GM23338 (cell line): ENCODE data around the gene NCR3LG1. TPM values are rescaled to one million over a fixed set of nuclear protein-coding genes. Genes with fewer than 3 reads are reported as not detected.

ENCODE experiments used
- ATAC-seq: fragments of 200-7000 bp; cut with Tn5 transposase; 3 replicates; pipeline ENCODE4 v1.9.1; 2020
- DNase-seq: peaks from one replicate; pipeline ENCODE4 v3.0.0-alpha.2; 2015; ENCODE audit warnings: low spot score
- H2AFZ ChIP-seq: fragments of 200-600 bp; sonication (generic); 2 replicates; pipeline ENCODE4 v1.8.0; 2016; ENCODE audit warnings: antibody characterized with exemption, mild to moderate bottlenecking, moderate library complexity
- H3F3A ChIP-seq: fragments of 200-600 bp; sonication (generic); replicated peaks from 2 replicates; pipeline ENCODE4 v1.8.0; 2017; ENCODE audit warnings: antibody characterized with exemption, mixed run types, low read depth
- H3K27ac ChIP-seq: fragments of 200-600 bp; sonication (generic); 2 replicates; pipeline ENCODE4 v1.6.1; 2016; ENCODE audit warnings: low read depth
- H3K27me3 ChIP-seq: fragments of 200-600 bp; sonication (generic); 2 replicates; pipeline ENCODE4 v1.8.0; 2016; ENCODE audit warnings: mild to moderate bottlenecking, mixed run types, moderate library complexity; ENCODE audit not compliant: insufficient read depth
- H3K36me3 ChIP-seq: fragments of 200-600 bp; sonication (generic); 2 replicates; pipeline ENCODE4 v1.8.0; 2016; ENCODE audit warnings: mild to moderate bottlenecking; ENCODE audit not compliant: insufficient read depth
- H3K4me1 ChIP-seq: fragments of 200-600 bp; sonication (generic); 2 replicates; pipeline ENCODE4 v1.8.0; 2016; ENCODE audit warnings: mild to moderate bottlenecking, moderate library complexity; ENCODE audit not compliant: insufficient read depth
- H3K4me2 ChIP-seq: fragments of 200-600 bp; sonication (generic); 2 replicates; pipeline ENCODE4 v1.7.1; 2017; ENCODE audit warnings: mixed run types
- H3K4me3 ChIP-seq: fragments of 200-600 bp; sonication (generic); 2 replicates; pipeline ENCODE4 v1.6.1; 2016; ENCODE audit warnings: mixed run types
- H3K79me2 ChIP-seq: fragments of 200-600 bp; sonication (generic); replicated peaks from 2 replicates; pipeline ENCODE4 v1.8.0; 2017; ENCODE audit warnings: mild to moderate bottlenecking; ENCODE audit not compliant: insufficient read depth
- H3K9me2 ChIP-seq: fragments of 200-600 bp; sonication (generic); 2 replicates; pipeline ENCODE4 v1.8.0; 2017; ENCODE audit not compliant: insufficient read depth
- H4K20me1 ChIP-seq: fragments of 200-600 bp; sonication (generic); replicated peaks from 2 replicates; pipeline ENCODE4 v1.8.0; 2017; ENCODE audit warnings: mild to moderate bottlenecking; ENCODE audit not compliant: insufficient read depth
- H3K27ac Mint-ChIP-seq: 2 replicates; pipeline ENCODE4 v1.8.0; 2020; ENCODE audit warnings: inconsistent platforms, mild to moderate bottlenecking, moderate library complexity, mixed read lengths
- H3K27me3 Mint-ChIP-seq: 3 replicates; pipeline ENCODE4 v1.8.0; 2022; ENCODE audit warnings: low read depth, mild to moderate bottlenecking, moderate library complexity, mixed read lengths, inconsistent platforms; ENCODE audit not compliant: insufficient read depth, poor library complexity
- H3K36me3 Mint-ChIP-seq: 3 replicates; pipeline ENCODE4 v1.8.0; 2021; ENCODE audit warnings: low read depth, mild to moderate bottlenecking, inconsistent platforms, moderate library complexity, mixed read lengths
- H3K4me1 Mint-ChIP-seq: 3 replicates; pipeline ENCODE4 v1.8.0; 2020; ENCODE audit warnings: mild to moderate bottlenecking, inconsistent platforms, mixed read lengths
- H3K4me3 Mint-ChIP-seq: 3 replicates; pipeline ENCODE4 v1.8.0; 2021; ENCODE audit warnings: moderate library complexity, mild to moderate bottlenecking, inconsistent platforms, mixed read lengths
- H3K9me3 Mint-ChIP-seq: 3 replicates; pipeline ENCODE4 v1.8.0; 2020; ENCODE audit warnings: moderate library complexity, mild to moderate bottlenecking, inconsistent platforms, mixed read lengths
- CREB1 ChIP-seq: fragments of 250-450 bp; sonication (Bioruptor Pico); IDR thresholded peaks from 2 replicates; pipeline ENCODE4 v1.5.0; 2020; ENCODE audit warnings: low read depth, mild to moderate bottlenecking, moderate library complexity
- EZH2 ChIP-seq: fragments of 200-600 bp; sonication (generic); IDR thresholded peaks from one replicate; pipeline ENCODE4 v1.8.0; 2017; ENCODE audit warnings: antibody characterized with exemption, mild to moderate bottlenecking, low read depth; ENCODE audit not compliant: unreplicated experiment
- EZH2phosphoT487 ChIP-seq: fragments of 200-600 bp; sonication (generic); IDR thresholded peaks from one replicate; pipeline ENCODE4 v1.8.1; 2018; ENCODE audit warnings: antibody characterized with exemption; ENCODE audit not compliant: unreplicated experiment
- JUNB ChIP-seq: IDR thresholded peaks from one replicate; pipeline ENCODE4 v1.6.1; 2016; ENCODE audit warnings: antibody characterized with exemption; ENCODE audit not compliant: unreplicated experiment
- NANOG ChIP-seq: IDR thresholded peaks from 2 replicates; pipeline ENCODE4 v1.6.1; 2016; ENCODE audit warnings: antibody characterized with exemption, borderline replicate concordance
- POLR2AphosphoS5 ChIP-seq: IDR thresholded peaks from 2 replicates; pipeline ENCODE4 v1.6.1; 2016; ENCODE audit warnings: antibody characterized with exemption, low read depth
- STAT1 ChIP-seq: IDR thresholded peaks from one replicate; pipeline ENCODE4 v1.6.1; 2016; ENCODE audit warnings: antibody characterized with exemption; ENCODE audit not compliant: unreplicated experiment
- ZNF114 ChIP-seq: fragments of 250-450 bp; sonication (Bioruptor Pico); IDR thresholded peaks from 2 replicates; pipeline ENCODE4 v1.5.0; 2020; ENCODE audit warnings: mild to moderate bottlenecking, moderate library complexity
- ZNF331 ChIP-seq: fragments of 250-450 bp; sonication (Bioruptor Pico); IDR thresholded peaks from 2 replicates; pipeline ENCODE4 v1.5.0; 2020; ENCODE audit warnings: low read depth, mild to moderate bottlenecking, moderate library complexity
- polyA plus RNA-seq: library from polyadenylated mRNA; unstranded; fragments of >200 nt; fragmentation: Nextera tagmentation; extraction: Ambion mirVana; gene quantifications from 2 replicates; pipeline ENCODE4 v1.2.1, GENCODE V29; 2016
- total RNA-seq: library from RNA; depleted of rRNA; stranded (reverse); fragments of >200 nt; shearing (Covaris generic); gene quantifications from 2 replicates; pipeline ENCODE4 v1.2.3, GENCODE V29; 2014
- TF ChIP-seq, protein P1 (sequence below): IDR thresholded peaks from 2 replicates; pipeline ENCODE4 v1.6.1; 2016; ENCODE audit warnings: antibody characterized with exemption
- TF ChIP-seq, protein P2 (sequence below), 2 experiments: fragments of 200-600 bp in 1 of 2; sonication (generic) in 1 of 2; conservative IDR thresholded peaks; 2 replicates each; pipeline versions ENCODE4 v1.5.1 to v1.6.1; 2016 to 2017; ENCODE audit warnings: antibody characterized with exemption in 2 of 2, low read depth in 2 of 2, mild to moderate bottlenecking in 2 of 2, moderate library complexity in 1 of 2
- TF ChIP-seq, protein P3 (sequence below): fragments of 250-450 bp; sonication (Bioruptor Pico); IDR thresholded peaks from 2 replicates; pipeline ENCODE4 v1.5.0; 2020; ENCODE audit warnings: mild to moderate bottlenecking, moderate library complexity
- TF ChIP-seq, protein P4 (sequence below): IDR thresholded peaks from one replicate; pipeline ENCODE4 v1.6.1; 2018; ENCODE audit warnings: antibody characterized with exemption; ENCODE audit not compliant: unreplicated experiment

NCR3LG1 gene
- total and polyA plus RNA-seq, 2 experiments from 2014 or later = 0.15 to 1.9 TPM

DNA sequence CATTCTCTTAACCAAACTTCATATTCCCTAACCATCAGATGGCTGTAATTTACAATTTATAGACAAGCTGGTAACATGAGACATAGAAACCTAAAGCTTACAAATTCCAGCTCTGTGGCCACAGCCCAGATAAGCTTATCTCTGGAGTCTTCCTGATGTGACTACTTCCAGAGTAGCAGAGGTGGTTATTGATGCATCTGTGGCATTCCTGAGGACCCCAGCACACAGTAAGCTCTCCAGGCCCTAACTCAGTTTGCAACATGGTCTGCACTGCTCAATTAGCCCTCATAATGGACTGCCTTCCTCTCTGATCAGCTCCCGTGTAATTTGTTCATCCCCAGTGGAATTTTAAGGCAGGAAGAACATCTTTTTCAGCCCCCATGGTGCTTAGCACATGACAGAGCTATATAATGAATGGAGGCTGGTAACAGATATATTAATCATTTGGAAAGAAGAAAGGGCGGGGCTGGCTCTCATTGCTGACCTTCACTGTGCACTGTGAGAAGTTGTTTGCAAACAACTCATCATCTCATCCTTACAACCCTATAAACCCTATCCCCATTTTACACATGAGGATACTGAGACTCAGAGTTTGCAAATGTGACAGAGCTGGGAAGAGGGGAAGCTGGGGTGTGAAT lies 67.0 kb downstream of the NCR3LG1 start:
- Mint-ChIP-seq H3K4me1 (peaks cover 27% of the 10 kb centered on the region), H3K9me3 (no peaks in the 10 kb centered on the region), H3K36me3 (no peaks in the 10 kb centered on the region), H3K27me3 (peaks cover 10% of the 10 kb centered on the region), H3K27ac (no peak overlapping the region), H3K4me3 (no peak overlapping the region)
- ATAC-seq = no peak
- H3K4me3 ChIP-seq = no peak overlapping the region
- no peaks in the 10 kb centered on the region for H4K20me1 ChIP-seq
- no peak for DNase-seq
- no peaks in the 10 kb centered on the region for H3K79me2 ChIP-seq
- no peak overlapping the region for H2AFZ ChIP-seq
- no peak overlapping the region for H3K27ac ChIP-seq
- H3K4me1 ChIP-seq = peaks cover 17% of the 10 kb centered on the region
- TF ChIP-seq ZNF114 = no peak
- no peak for TF ChIP-seq EZH2
- no peak for TF ChIP-seq STAT1
- no peak for TF ChIP-seq EZH2phosphoT487
- TF ChIP-seq, protein P1, sequence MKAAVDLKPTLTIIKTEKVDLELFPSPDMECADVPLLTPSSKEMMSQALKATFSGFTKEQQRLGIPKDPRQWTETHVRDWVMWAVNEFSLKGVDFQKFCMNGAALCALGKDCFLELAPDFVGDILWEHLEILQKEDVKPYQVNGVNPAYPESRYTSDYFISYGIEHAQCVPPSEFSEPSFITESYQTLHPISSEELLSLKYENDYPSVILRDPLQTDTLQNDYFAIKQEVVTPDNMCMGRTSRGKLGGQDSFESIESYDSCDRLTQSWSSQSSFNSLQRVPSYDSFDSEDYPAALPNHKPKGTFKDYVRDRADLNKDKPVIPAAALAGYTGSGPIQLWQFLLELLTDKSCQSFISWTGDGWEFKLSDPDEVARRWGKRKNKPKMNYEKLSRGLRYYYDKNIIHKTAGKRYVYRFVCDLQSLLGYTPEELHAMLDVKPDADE = no peak
- no peak for TF ChIP-seq JUNB
- TF ChIP-seq, protein P2, sequence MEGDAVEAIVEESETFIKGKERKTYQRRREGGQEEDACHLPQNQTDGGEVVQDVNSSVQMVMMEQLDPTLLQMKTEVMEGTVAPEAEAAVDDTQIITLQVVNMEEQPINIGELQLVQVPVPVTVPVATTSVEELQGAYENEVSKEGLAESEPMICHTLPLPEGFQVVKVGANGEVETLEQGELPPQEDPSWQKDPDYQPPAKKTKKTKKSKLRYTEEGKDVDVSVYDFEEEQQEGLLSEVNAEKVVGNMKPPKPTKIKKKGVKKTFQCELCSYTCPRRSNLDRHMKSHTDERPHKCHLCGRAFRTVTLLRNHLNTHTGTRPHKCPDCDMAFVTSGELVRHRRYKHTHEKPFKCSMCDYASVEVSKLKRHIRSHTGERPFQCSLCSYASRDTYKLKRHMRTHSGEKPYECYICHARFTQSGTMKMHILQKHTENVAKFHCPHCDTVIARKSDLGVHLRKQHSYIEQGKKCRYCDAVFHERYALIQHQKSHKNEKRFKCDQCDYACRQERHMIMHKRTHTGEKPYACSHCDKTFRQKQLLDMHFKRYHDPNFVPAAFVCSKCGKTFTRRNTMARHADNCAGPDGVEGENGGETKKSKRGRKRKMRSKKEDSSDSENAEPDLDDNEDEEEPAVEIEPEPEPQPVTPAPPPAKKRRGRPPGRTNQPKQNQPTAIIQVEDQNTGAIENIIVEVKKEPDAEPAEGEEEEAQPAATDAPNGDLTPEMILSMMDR (conservative IDR thresholded peaks at IDR 0.05; ENCODE audit: low read depth in 2 of 2) = no peak
- no peak for TF ChIP-seq NANOG
- TF ChIP-seq POLR2AphosphoS5 = no peak
- no peak for TF ChIP-seq ZNF331 (CRISPR knock-in tag)
- TF ChIP-seq, protein P3, sequence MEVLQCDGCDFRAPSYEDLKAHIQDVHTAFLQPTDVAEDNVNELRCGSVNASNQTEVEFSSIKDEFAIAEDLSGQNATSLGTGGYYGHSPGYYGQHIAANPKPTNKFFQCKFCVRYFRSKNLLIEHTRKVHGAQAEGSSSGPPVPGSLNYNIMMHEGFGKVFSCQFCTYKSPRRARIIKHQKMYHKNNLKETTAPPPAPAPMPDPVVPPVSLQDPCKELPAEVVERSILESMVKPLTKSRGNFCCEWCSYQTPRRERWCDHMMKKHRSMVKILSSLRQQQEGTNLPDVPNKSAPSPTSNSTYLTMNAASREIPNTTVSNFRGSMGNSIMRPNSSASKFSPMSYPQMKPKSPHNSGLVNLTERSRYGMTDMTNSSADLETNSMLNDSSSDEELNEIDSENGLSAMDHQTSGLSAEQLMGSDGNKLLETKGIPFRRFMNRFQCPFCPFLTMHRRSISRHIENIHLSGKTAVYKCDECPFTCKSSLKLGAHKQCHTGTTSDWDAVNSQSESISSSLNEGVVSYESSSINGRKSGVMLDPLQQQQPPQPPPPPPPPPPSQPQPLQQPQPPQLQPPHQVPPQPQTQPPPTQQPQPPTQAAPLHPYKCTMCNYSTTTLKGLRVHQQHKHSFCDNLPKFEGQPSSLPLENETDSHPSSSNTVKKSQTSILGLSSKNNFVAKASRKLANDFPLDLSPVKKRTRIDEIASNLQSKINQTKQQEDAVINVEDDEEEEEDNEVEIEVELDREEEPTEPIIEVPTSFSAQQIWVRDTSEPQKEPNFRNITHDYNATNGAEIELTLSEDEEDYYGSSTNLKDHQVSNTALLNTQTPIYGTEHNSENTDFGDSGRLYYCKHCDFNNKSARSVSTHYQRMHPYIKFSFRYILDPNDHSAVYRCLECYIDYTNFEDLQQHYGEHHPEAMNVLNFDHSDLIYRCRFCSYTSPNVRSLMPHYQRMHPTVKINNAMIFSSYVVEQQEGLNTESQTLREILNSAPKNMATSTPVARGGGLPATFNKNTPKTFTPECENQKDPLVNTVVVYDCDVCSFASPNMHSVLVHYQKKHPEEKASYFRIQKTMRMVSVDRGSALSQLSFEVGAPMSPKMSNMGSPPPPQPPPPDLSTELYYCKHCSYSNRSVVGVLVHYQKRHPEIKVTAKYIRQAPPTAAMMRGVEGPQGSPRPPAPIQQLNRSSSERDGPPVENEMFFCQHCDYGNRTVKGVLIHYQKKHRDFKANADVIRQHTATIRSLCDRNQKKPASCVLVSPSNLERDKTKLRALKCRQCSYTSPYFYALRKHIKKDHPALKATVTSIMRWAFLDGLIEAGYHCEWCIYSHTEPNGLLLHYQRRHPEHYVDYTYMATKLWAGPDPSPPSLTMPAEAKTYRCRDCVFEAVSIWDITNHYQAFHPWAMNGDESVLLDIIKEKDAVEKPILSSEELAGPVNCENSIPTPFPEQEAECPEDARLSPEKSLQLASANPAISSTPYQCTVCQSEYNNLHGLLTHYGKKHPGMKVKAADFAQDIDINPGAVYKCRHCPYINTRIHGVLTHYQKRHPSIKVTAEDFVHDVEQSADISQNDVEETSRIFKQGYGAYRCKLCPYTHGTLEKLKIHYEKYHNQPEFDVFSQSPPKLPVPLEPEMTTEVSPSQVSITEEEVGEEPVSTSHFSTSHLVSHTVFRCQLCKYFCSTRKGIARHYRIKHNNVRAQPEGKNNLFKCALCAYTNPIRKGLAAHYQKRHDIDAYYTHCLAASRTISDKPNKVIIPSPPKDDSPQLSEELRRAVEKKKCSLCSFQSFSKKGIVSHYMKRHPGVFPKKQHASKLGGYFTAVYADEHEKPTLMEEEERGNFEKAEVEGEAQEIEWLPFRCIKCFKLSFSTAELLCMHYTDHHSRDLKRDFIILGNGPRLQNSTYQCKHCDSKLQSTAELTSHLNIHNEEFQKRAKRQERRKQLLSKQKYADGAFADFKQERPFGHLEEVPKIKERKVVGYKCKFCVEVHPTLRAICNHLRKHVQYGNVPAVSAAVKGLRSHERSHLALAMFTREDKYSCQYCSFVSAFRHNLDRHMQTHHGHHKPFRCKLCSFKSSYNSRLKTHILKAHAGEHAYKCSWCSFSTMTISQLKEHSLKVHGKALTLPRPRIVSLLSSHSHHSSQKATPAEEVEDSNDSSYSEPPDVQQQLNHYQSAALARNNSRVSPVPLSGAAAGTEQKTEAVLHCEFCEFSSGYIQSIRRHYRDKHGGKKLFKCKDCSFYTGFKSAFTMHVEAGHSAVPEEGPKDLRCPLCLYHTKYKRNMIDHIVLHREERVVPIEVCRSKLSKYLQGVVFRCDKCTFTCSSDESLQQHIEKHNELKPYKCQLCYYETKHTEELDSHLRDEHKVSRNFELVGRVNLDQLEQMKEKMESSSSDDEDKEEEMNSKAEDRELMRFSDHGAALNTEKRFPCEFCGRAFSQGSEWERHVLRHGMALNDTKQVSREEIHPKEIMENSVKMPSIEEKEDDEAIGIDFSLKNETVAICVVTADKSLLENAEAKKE = no peak
- TF ChIP-seq CREB1 (CRISPR knock-in tag) = no peak
- TF ChIP-seq, protein P4, sequence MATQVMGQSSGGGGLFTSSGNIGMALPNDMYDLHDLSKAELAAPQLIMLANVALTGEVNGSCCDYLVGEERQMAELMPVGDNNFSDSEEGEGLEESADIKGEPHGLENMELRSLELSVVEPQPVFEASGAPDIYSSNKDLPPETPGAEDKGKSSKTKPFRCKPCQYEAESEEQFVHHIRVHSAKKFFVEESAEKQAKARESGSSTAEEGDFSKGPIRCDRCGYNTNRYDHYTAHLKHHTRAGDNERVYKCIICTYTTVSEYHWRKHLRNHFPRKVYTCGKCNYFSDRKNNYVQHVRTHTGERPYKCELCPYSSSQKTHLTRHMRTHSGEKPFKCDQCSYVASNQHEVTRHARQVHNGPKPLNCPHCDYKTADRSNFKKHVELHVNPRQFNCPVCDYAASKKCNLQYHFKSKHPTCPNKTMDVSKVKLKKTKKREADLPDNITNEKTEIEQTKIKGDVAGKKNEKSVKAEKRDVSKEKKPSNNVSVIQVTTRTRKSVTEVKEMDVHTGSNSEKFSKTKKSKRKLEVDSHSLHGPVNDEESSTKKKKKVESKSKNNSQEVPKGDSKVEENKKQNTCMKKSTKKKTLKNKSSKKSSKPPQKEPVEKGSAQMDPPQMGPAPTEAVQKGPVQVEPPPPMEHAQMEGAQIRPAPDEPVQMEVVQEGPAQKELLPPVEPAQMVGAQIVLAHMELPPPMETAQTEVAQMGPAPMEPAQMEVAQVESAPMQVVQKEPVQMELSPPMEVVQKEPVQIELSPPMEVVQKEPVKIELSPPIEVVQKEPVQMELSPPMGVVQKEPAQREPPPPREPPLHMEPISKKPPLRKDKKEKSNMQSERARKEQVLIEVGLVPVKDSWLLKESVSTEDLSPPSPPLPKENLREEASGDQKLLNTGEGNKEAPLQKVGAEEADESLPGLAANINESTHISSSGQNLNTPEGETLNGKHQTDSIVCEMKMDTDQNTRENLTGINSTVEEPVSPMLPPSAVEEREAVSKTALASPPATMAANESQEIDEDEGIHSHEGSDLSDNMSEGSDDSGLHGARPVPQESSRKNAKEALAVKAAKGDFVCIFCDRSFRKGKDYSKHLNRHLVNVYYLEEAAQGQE = no peak
- H3F3A ChIP-seq = no peaks in the 10 kb centered on the region
- no peaks in the 10 kb centered on the region for H3K36me3 ChIP-seq
- no peak overlapping the region for H3K4me2 ChIP-seq
- no peaks in the 10 kb centered on the region for H3K9me2 ChIP-seq
- H3K27me3 ChIP-seq = no peaks in the 10 kb centered on the region
